ENCODE data around the gene MAMDC4.
"Not testable (repeated sequence)": the region's sequence is repeated elsewhere in the genome, so short reads cannot be mapped to it uniquely, and the experiment has no call there.

The MAMDC4 gene

GRCh38 chr9:136862849-136863622, 10.9 kb downstream of the MAMDC4 start:
- no peak for DNase-seq

GRCh38 chr9:136863623-136864273, 11.6 kb downstream of the MAMDC4 start:
- DNase-seq: no peak

DNA sequence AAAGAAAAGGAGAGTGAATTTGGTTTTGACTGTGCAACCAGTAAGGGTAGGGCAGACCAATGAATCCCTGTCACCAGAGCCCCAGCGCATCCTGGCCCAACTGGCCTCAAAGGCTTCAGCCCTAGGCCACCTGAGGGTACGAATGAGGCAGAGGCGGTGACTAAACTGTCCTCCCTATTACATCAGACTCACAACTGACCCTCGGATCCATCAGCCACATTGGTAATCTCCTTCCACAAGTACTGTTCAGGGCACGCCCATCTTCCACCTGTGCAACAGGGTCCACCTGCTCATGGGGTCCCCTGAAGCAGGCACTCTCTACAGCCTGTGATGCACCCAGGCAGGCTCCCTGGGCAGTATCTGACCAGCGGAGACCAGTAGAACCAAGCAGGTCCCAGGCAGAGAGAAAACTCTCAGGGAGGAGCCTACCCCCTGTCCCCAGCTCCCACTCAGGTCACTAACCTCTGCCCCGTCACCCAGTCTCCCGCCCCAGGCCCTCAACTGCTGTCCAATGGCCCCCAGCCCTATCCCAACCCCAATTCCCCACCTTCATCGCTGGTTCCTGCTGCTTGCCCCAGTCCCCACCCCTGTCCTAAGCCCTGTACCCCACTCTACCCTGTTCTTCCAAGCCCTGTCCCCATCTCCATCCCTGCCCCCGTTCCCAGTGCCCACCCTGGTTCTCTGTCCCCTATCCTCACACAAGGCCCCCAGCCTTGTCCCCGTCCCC, 13.1 kb downstream of the MAMDC4 start:
- no peak for DNase-seq

GRCh38 chr9:136865768-136866103, 13.6 kb downstream of the MAMDC4 start:
- DNase-seq: no peak

GRCh38 chr9:136866898-136867421, 14.8 kb downstream of the MAMDC4 start:
- not testable (repeated sequence) for DNase-seq

- no peak for DNase-seq
These were observed 15.3 kb downstream of the MAMDC4 start for GRCh38 chr9:136867480-136867879.

DNA sequence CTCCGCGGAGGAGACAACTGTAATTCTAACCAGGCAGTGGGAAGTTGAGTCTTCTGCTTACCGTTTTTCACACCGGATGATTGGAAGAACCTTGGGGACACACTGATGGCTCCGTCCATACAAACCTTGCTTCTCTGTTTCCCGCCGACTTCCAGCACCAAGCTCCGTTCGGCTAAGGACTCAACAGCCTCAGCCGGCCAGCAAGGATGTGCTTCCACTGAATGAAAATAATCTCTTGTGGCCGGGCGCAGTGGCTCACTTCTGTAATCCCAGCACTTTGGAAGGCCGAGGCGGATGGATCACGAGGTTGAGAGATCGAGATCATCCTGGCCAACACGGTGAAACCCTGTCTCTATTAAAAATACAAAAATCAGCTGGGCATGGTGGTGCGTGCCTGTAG, 15.8 kb downstream of the MAMDC4 start:
- DNase-seq: no peak

DNA sequence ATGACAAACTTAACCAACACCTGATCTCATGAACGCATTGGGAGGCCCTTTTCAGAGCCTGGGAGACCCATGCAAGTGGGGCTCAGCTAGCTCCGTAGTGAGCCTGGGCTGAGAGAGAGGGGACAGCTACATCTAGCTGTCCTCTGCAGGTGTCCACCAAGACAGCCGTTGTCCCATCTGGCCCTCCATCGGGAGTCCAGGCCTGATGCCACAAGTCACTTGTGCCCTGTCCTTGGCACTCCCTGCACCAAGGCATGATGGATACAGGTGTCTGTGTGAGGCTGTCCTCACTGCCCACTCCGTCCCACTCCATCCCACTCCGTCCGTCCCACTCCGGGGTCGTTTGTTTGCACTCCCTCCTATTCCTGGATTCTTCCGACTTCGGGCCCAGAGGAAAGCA, 16.5 kb downstream of the MAMDC4 start:
- no peak for DNase-seq

- not testable (repeated sequence) for DNase-seq
These were observed 17.5 kb downstream of the MAMDC4 start for GRCh38 chr9:136869611-136870010.

- no peak for DNase-seq
These were observed 23.0 kb downstream of the MAMDC4 start for GRCh38 chr9:136875155-136875554.

DNA sequence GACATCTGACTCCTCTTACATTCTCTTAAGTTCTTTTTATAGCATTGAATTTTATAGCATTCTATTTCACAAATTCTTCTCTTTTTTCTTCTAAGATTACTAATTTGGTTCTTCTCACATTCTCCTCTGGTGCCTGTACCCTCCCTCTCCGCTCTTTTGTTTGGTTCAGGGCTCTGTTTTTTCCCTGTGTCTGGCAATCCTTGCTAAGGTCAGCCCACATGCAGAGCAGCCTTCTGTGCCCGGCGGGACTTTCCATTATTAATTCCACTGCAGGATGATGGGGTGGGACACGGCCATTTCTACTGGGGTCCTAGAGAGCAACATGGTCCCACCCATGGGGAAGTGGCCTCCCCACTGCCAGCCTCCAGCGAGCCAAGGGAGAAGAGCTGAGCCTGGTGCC, 24.3 kb downstream of the MAMDC4 start:
- DNase-seq: no peak

DNA sequence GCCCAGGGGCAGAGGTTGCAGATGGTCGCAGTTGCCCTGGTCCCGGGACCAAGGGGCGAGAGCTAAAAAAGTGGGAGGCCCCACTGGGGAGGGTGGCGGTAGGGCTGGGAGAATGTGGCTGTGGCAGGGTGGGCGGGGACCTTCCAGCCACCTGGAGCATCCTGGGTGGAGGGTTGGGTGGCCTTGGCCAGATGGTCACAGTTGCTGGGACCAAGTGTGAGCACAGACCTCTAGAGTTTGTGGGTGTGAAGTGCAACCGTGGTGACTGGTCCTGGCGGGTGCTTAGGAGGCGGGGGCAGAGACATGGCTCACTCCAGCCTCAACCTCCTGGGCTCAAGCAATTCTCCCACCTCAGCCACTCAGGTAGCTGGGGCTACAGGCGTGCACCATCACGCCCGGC, 28.5 kb downstream of the MAMDC4 start:
- DNase-seq: no peak

DNA sequence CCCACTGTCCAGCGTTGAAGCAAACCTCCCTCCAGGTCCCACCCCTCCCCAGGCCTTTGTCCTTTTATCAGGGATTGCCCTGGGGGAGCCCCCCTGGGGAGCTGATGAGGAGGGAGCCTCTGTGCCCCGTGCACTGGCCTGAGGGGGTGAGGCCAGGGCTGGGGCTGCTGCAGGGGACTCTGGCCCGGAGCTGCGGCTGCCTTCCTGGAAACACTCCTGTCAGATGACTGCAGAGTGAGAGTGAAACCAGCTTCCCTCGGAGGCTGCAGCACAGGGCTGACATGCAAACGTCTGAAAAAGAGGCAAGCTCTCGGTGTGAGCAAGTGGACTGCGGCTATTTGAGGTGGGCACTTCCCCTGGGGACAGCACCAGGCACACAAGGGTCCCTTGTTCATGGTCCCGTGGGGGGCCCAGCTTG, 29.6 kb downstream of the MAMDC4 start:
- DNase-seq: peak; percentile 41 to 52

DNA sequence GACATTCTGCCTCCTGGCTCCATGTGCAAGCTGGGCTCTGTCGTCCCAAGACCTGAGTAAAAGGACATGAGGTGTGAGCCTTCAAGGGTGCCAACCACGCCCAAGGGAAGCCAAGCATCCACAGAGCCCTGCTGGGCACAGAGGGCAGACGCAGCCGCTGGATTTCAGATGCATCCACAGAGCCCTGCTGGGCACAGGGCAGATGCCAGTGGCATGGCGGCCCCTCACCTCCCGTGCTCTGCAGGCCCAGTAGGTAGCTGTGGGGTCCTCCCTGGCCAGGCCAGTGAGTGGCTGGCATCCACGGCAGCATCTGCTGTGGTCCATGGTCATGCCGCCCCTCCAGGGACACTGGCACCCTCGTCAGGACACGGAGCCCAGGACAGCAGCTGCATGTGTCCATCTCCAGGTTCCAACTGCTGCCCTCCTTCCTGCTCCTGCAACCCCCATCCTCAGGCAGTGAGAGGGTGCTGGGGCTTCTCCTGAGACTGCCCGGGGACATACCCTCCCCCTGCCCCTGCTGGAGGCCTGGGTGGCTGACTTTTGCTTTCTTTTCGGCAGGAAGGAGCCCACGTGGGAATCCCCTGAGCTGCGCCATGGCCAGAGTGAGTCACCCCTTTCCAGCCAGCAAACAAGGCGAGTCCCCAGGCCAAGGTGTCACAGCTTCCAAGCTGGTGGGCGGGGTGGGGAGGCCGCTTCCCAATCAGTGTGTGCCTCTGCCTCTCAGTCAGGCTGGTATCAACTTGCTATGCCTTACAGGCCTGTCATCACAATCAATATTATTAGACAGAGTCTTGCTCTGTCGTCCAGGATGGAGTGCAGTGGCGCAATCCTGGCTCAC, 30.2 kb downstream of the MAMDC4 start:
- peak; percentile 78 to 84 for DNase-seq

DNA sequence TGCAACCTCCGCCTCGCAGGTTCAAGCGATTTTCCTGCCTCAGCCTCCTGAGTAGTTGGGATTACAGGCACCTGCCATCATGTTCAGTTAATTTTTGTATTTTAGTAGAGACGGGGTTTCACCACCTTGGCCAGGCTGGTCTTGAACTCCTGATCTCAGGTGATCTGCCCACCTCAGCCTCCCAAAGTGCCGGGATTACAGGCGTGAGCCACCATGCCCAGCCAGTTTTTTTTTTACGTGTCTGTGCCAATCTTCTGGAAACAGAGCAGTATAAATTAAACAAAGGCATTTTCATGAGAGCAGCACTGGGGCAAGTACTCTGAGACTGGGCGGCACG, 30.8 kb downstream of the MAMDC4 start:
- DNase-seq: not testable (repeated sequence)

DNA sequence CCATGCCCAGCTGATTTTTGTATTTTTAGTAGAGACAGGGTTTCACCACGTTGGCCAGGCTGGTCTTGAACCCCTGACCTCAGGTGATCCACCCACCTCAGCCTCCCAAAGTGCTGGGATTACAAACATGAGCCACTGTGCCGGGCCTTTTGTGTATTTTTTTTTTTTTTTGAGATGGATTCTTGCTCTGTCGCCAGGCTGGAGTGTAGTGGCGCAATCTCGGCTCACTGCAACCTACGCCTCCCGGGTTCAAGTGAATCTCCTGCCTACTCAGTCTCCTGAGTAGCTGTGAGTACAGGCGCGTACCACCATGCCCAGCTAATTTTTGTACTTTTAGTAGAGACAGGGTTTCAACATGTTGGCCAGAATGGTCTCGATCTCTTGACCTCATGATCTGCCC, 31.5 kb downstream of the MAMDC4 start:
- not testable (repeated sequence) for DNase-seq

DNA sequence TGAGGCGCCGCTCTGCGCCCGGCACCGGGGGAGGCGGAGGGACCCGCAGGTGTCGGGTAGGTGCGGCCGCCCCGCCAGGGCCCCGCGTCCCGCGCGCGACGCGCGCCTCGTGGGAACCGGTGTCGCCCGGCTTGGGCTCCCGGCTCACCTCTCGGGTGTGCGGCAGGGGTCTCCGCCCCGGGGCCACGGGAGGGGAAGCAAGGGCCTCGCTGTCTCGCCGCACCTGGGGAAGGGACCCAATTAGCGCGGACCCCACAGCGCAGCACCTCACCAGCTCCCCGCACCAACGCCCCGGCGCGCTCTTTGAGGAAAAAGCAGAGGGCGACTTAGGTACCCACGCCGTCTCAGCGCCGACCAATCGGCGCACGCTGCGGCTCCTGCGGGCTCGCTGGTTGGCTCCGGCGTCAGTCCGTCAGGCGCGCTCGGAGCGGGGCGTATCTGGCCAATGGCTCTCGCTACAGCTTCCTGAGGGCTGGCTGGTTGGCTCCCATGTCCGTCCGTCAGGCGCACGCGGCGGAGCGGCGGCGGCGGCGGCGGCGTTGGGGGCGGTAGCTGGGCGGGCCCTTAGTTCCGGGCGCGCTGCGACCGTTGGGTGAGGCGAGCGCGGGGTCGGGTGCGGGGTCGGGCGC, 33.9 kb downstream of the MAMDC4 start, which contains the start of gene TRAF2:
Gene TRAF2 (plus strand): TSS at position 567 of the 629 bp plus-strand sequence. CDS start 12,225 bp downstream, outside the sequence.
- DNase-seq: peak; percentile 95 to 97

GRCh38 chr9:136886610-136887597, 34.8 kb downstream of the MAMDC4 start:
- peak in 1 of 2 donors; percentile 16 for DNase-seq

DNA sequence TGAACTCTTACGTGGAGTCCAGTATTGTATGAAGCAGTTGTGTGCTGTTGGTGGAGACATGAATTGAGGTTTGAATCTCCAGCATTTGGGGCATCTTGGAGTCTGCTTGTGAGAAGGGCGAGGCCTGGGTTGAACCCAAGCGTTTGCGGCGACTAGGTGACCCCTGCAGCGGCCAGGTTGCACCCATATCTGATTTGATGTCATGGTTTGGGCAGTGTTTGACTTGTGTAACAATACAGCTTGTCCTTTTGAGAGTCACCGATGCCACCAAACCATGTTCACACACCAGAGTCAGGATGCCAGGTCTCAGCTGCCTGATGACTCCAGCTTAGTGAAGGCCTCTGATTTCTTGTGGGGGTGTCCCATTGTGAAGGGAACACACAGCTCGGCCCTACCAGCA, 36.3 kb downstream of the MAMDC4 start:
- DNase-seq: no peak

- DNase-seq: no peak
These were observed 37.7 kb downstream of the MAMDC4 start for GRCh38 chr9:136889858-136890257.

DNA sequence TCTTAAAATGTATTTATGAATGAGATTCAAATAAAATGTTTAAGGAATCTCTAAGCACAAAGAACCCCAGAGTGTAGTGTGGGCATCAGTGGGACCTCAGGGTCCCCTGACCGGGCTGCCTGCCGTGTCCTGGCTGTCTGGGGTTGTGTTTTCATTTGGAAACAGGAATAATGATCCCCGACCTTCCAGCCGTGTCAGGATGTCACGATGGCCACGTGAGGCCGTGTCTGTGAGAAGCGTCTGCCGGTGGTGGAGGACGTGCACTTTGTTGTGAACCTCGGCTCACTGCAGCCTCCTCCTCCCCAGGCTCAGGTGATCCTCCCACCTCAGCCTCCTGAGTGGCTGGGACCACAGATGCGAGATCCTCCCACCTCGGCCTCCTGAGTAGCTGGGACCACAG, 38.5 kb downstream of the MAMDC4 start:
- DNase-seq: no peak

Data from stimulated activated CD4-positive, alpha-beta T cell treated with anti-CD3 and anti-CD28 coated beads, Interleukin-2, amount 100 ng/mL, for 48 hours (primary cell).